B cell (primary cell): ENCODE results near the gene HIPK1.

Experiments
- CTCF ChIP-seq: fragments of 200-600 bp; IDR thresholded peaks from one replicate; pipeline ENCODE4 v1.8.0; 2022; ENCODE audit warnings: antibody characterized with exemption, mild to moderate bottlenecking
- EZH2 ChIP-seq: IDR thresholded peaks from 2 replicates; pipeline ENCODE4 v1.6.1; 2012; ENCODE audit warnings: borderline replicate concordance, low read depth, mild to moderate bottlenecking, moderate library complexity, low read length; ENCODE audit not compliant: insufficient read depth, poor library complexity, severe bottlenecking

GRCh38 chr1:113913312-113913668, 15.8 kb upstream of the HIPK1 start:
- no peak for TF ChIP-seq CTCF
- TF ChIP-seq EZH2, result no peak
